Fibroblast of lung (primary cell): Measurements from ENCODE around the gene PPM1E. TPM values are rescaled to one million over a fixed set of nuclear protein-coding genes. Genes with fewer than 3 reads are reported as not detected.

Experiments used
- DNase-seq, 2 donors: peaks; one replicate each; pipeline versions ENCODE4 v3.0.0 to v3.0.0-alpha.2; 2010; ENCODE audit warnings: low read depth in 2 of 2
- H2AFZ ChIP-seq: 2 replicates; pipeline ENCODE4 v1.5.1; 2012; ENCODE audit warnings: low read length, control low read depth, inconsistent platforms
- H3K27ac ChIP-seq: 2 replicates; pipeline ENCODE4 v1.5.1; 2011; ENCODE audit warnings: low read length, control low read depth; ENCODE audit not compliant: insufficient read depth
- H3K27me3 ChIP-seq: 2 replicates; pipeline ENCODE4 v1.5.1; 2011; ENCODE audit warnings: mild to moderate bottlenecking, low read length; ENCODE audit not compliant: control insufficient read depth, insufficient read depth
- H3K36me3 ChIP-seq: 2 replicates; pipeline ENCODE4 v1.5.1; 2011; ENCODE audit warnings: low read length; ENCODE audit not compliant: control insufficient read depth, insufficient read depth
- H3K4me1 ChIP-seq: 2 replicates; pipeline ENCODE4 v1.5.1; 2011; ENCODE audit warnings: low read length; ENCODE audit not compliant: control insufficient read depth, insufficient read depth; ENCODE audit errors: extremely low read depth
- H3K4me2 ChIP-seq: 2 replicates; pipeline ENCODE4 v1.5.1; 2011; ENCODE audit warnings: low read length, control low read depth; ENCODE audit not compliant: insufficient read depth; ENCODE audit errors: extremely low read depth
- H3K4me3 ChIP-seq, 4 experiments: fragments of 200-600 bp in 1 of 4; sonication (generic) in 1 of 4; replicated peaks in 1 of 4; 2 replicates each; pipeline ENCODE4 v1.5.1; 2011 to 2016; ENCODE audit warnings: low read length in 4 of 4, low read depth in 3 of 4, mild to moderate bottlenecking in 3 of 4, control low read depth in 2 of 4, inconsistent platforms in 1 of 4, mixed read lengths in 1 of 4; ENCODE audit not compliant: insufficient read depth in 1 of 4; ENCODE audit errors: control extremely low read depth in 1 of 4
- H3K79me2 ChIP-seq: 2 replicates; pipeline ENCODE4 v1.5.1; 2012; ENCODE audit warnings: mild to moderate bottlenecking, low read length, inconsistent platforms; ENCODE audit not compliant: control insufficient read depth, insufficient read depth
- H3K9ac ChIP-seq: 2 replicates; pipeline ENCODE4 v1.5.1; 2011; ENCODE audit warnings: mild to moderate bottlenecking, low read length, control low read depth; ENCODE audit not compliant: insufficient read depth
- H3K9me3 ChIP-seq: 2 replicates; pipeline ENCODE4 v1.5.1; 2012; ENCODE audit warnings: low read depth, low read length; ENCODE audit not compliant: control insufficient read depth, insufficient read depth
- H4K20me1 ChIP-seq: 2 replicates; pipeline ENCODE4 v1.5.1; 2011; ENCODE audit warnings: low read length; ENCODE audit not compliant: control insufficient read depth, insufficient read depth; ENCODE audit errors: extremely low read depth
- CTCF ChIP-seq, 2 donors: IDR thresholded peaks in 1 of 2; conservative IDR thresholded peaks in 1 of 2; 1 replicate in 1 of 2; 2 replicates in 1 of 2; pipeline ENCODE4 v1.5.1; 2011 to 2012; ENCODE audit warnings: low read length in 2 of 2, control low read depth in 1 of 2, inconsistent platforms in 1 of 2, low read depth in 1 of 2, mild to moderate bottlenecking in 1 of 2
- EZH2 ChIP-seq: IDR thresholded peaks from 2 replicates; pipeline ENCODE4 v1.5.1; 2012; ENCODE audit warnings: low read length, control low read depth, mild to moderate bottlenecking; ENCODE audit errors: missing control alignments
- polyA plus RNA-seq, 2 donors: library from polyadenylated mRNA; depleted of rRNA in 1 of 2; stranded (reverse) in 1 of 2; unstranded in 1 of 2; fragments of >200 nt; gene quantifications; 2 replicates each; pipeline ENCODE4 v1.2.1, GENCODE V29; 2011 to 2012; ENCODE audit warnings: missing spikeins in 1 of 2
- total RNA-seq: library from RNA; depleted of rRNA; stranded (reverse); fragments of >200 nt; gene quantifications from 2 replicates; pipeline ENCODE4 v1.2.1, GENCODE V29; 2014

PPM1E gene
- total and polyA plus RNA-seq, 2 donors (not counting 1 experiment from before 2014, with no cell fraction given) = 0.02 to 0.50 TPM

- Histone ChIP-seq H3K4me3 (no peak overlapping the region), H3K9ac (no peak overlapping the region), H3K27ac (no peak overlapping the region), H4K20me1 (no peaks in the 10 kb centered on the region), H2AFZ (peak overlapping the region; percentile 10), H3K27me3 (no peaks in the 10 kb centered on the region), H3K36me3 (no peaks in the 10 kb centered on the region), H3K4me2 (no peak overlapping the region), H3K4me1 (no peaks in the 10 kb centered on the region), H3K79me2 (no peaks in the 10 kb centered on the region), H3K9me3 (no peaks in the 10 kb centered on the region)
- peak in 1 of 2 donors; percentile 67 for DNase-seq
- TF ChIP-seq EZH2 (no peak), CTCF (conservative IDR thresholded peaks at IDR 0.05 in 1 of 2, IDR thresholded peaks at IDR 0.05 in 1 of 2; ENCODE audit: low read depth in 1 of 2, low read length in 2 of 2) (no peak)
Measured at GRCh38 chr17:58968426-58969061, 212.9 kb downstream of the PPM1E start.

GRCh38 chr17:58969156-58969555 lies 213.5 kb downstream of the PPM1E start:
- H3K4me1 ChIP-seq = no peaks in the 10 kb centered on the region
- no peak overlapping the region for H3K27ac ChIP-seq
- no peak overlapping the region for H3K4me3 ChIP-seq
- H3K79me2 ChIP-seq = no peaks in the 10 kb centered on the region
- no peaks in the 10 kb centered on the region for H3K27me3 ChIP-seq
- no peaks in the 10 kb centered on the region for H4K20me1 ChIP-seq
- no peak overlapping the region for H3K9ac ChIP-seq
- no peak overlapping the region for H3K4me2 ChIP-seq
- no peak for TF ChIP-seq EZH2
- no peak for TF ChIP-seq CTCF (conservative IDR thresholded peaks at IDR 0.05 in 1 of 2, IDR thresholded peaks at IDR 0.05 in 1 of 2; ENCODE audit: low read depth in 1 of 2, low read length in 2 of 2)
- no peaks in the 10 kb centered on the region for H3K36me3 ChIP-seq
- DNase-seq = peak in 1 of 2 donors; percentile 33
- H2AFZ ChIP-seq = no peak overlapping the region
- no peaks in the 10 kb centered on the region for H3K9me3 ChIP-seq

GRCh38 chr17:58969612-58970011 lies 214.0 kb downstream of the PPM1E start:
- Histone ChIP-seq H3K4me2 (no peak overlapping the region), H3K79me2 (no peaks in the 10 kb centered on the region), H3K36me3 (no peaks in the 10 kb centered on the region), H3K27ac (no peak overlapping the region), H3K4me3 (no peak overlapping the region), H2AFZ (no peak overlapping the region), H3K4me1 (no peaks in the 10 kb centered on the region), H3K27me3 (no peaks in the 10 kb centered on the region), H3K9ac (no peak overlapping the region), H3K9me3 (no peaks in the 10 kb centered on the region), H4K20me1 (no peaks in the 10 kb centered on the region)
- peak in 1 of 2 donors; percentile 61 for DNase-seq
- TF ChIP-seq EZH2 (no peak), CTCF (conservative IDR thresholded peaks at IDR 0.05 in 1 of 2, IDR thresholded peaks at IDR 0.05 in 1 of 2; ENCODE audit: low read depth in 1 of 2, low read length in 2 of 2) (no peak)
